Esophagus muscularis mucosa (tissue), 4 donors: ENCODE data around the gene ZFP36L1. TPM values are rescaled to one million over a fixed set of nuclear protein-coding genes. Genes with fewer than 3 reads are reported as not detected.
A peak's percentile ranks its signal among the peaks of the same experiment; 100 is the strongest.

Source experiments
- DNase-seq: peaks from one replicate; pipeline ENCODE4 v3.0.0-alpha.2; 2017; ENCODE audit errors: extremely low spot score
- H3K27ac ChIP-seq, 4 donors: fragments of 200-600 bp; sonication (generic); replicated peaks in 1 of 4; 1 replicate in 3 of 4; 2 replicates in 1 of 4; pipeline ENCODE4 v1.5.1; 2016 to 2019; ENCODE audit warnings: mild to moderate bottlenecking in 1 of 4
- H3K27me3 ChIP-seq, 4 donors: fragments of 200-600 bp; sonication (generic); one replicate each; pipeline versions ENCODE4 v1.5.1 to v1.6.0; 2016 to 2019
- H3K36me3 ChIP-seq, 4 donors: fragments of 200-600 bp; sonication (generic); one replicate each; pipeline ENCODE4 v1.5.1; 2016 to 2019
- H3K4me1 ChIP-seq, 4 donors: fragments of 200-600 bp; sonication (generic); one replicate each; pipeline ENCODE4 v1.5.1; 2016 to 2019
- H3K4me3 ChIP-seq, 4 donors: fragments of 200-600 bp; sonication (generic); 1 replicate in 2 of 4; 2 replicates in 2 of 4; pipeline ENCODE4 v1.5.1; 2016 to 2019; ENCODE audit warnings: mild to moderate bottlenecking in 4 of 4, moderate library complexity in 1 of 4
- H3K9me3 ChIP-seq, 4 donors: fragments of 200-600 bp; sonication (generic); 1 replicate in 3 of 4; 2 replicates in 1 of 4; pipeline ENCODE4 v1.5.1; 2016 to 2019
- CTCF ChIP-seq, 3 experiments: fragments of 200-600 bp in 2 of 3; fragments of 450-650 bp in 1 of 3; sonication (generic) in 2 of 3; IDR thresholded peaks; one replicate each; pipeline ENCODE4 v1.5.1; 2017 to 2019; ENCODE audit warnings: antibody characterized with exemption in 3 of 3, mild to moderate bottlenecking in 2 of 3, moderate library complexity in 1 of 3
- EP300 ChIP-seq: sonication (generic); formaldehyde crosslinking; IDR thresholded peaks from one replicate; pipeline ENCODE4 v1.6.1; 2017; ENCODE audit warnings: antibody characterized with exemption
- POLR2A ChIP-seq: fragments of 450-650 bp; IDR thresholded peaks from one replicate; pipeline ENCODE4 v1.6.1; 2017; ENCODE audit warnings: antibody characterized with exemption, moderate library complexity, mild to moderate bottlenecking, low read depth
- POLR2AphosphoS5 ChIP-seq, 2 donors: sonication (generic); formaldehyde crosslinking; IDR thresholded peaks; one replicate each; pipeline ENCODE4 v1.6.1; 2017; ENCODE audit warnings: antibody characterized with exemption in 2 of 2
- WGBS: methylation state at CpG from one replicate; pipeline ENCODE4 v1.1.5; 2018; 5-methylcytosine and 5-hydroxymethylcytosine counted together
- intact Hi-C: fragments of 100-400 bp; cut with DNase I; formaldehyde crosslinking; loops from one replicate; pipeline ENCODE4 v1.15.1; 2023
- total RNA-seq, 4 donors: library from RNA; depleted of rRNA; stranded (reverse); fragments of >200 nt; gene quantifications; one replicate each; pipeline versions ENCODE4 v1.1.0 to v1.2.1, GENCODE V29; 2016

ZFP36L1 gene
- total RNA-seq, 4 donors from 2014 or later = 191 to 704 (median 444) TPM

GRCh38 chr14:68817506-68818212 is 24.8 kb upstream of the ZFP36L1 start:
- H3K9me3 ChIP-seq = no peaks in the 10 kb centered on the region
- H3K27me3 ChIP-seq = no peaks in the 10 kb centered on the region
- intact Hi-C loops = loop anchor here (2.0 kb wide), 2 partner anchors 569 to 883 kb away; no protein-coding TSS in a partner anchor
- H3K4me3 ChIP-seq = no peak overlapping the region
- peak overlapping the region; percentile 96 to 98 (median 97) for H3K27ac ChIP-seq
- no peaks in the 10 kb centered on the region for H3K36me3 ChIP-seq
- WGBS = no CpG with 5 or more reads among the region's 3 CpGs
- no peak for DNase-seq
- no peak for TF ChIP-seq POLR2A
- peaks cover 39 to 74% (median 73%) of the 10 kb centered on the region in 4 donors for H3K4me1 ChIP-seq

GRCh38 chr14:68816943-68817430 is 24.1 kb upstream of the ZFP36L1 start:
- no peak for DNase-seq
- no peaks in the 10 kb centered on the region for H3K27me3 ChIP-seq
- H3K4me3 ChIP-seq = peak overlapping the region; percentile 61 to 68 (median 63)
- TF ChIP-seq POLR2AphosphoS5 (IDR thresholded peaks at IDR 0.05) = no peak
- no peak for TF ChIP-seq POLR2A
- no peak for TF ChIP-seq CTCF (IDR thresholded peaks at IDR 0.05)
- TF ChIP-seq EP300 = no peak
- no peaks in the 10 kb centered on the region for H3K9me3 ChIP-seq
- no peaks in the 10 kb centered on the region for H3K36me3 ChIP-seq
- 37% methylated on average over 11 of the region's 13 CpGs for WGBS
- H3K4me1 ChIP-seq = peaks cover 39 to 81% (median 76%) of the 10 kb centered on the region in 4 donors
- H3K27ac ChIP-seq = peak overlapping the region; percentile 96 to 98 (median 97)
- intact Hi-C loops = loop anchor here (2.0 kb wide), 2 partner anchors 568 to 882 kb away; no protein-coding TSS in a partner anchor

- H3K4me1 ChIP-seq = peaks cover 39 to 82% (median 78%) of the 10 kb centered on the region in 4 donors
- no peak for TF ChIP-seq POLR2A
- TF ChIP-seq CTCF (IDR thresholded peaks at IDR 0.05) = peak; percentile 97 to 99 (median 98)
- TF ChIP-seq EP300 = no peak
- peak; percentile 81 to 83 for TF ChIP-seq POLR2AphosphoS5 (IDR thresholded peaks at IDR 0.05)
- WGBS = 5% methylated on average over 19 of the region's 82 CpGs
- no peaks in the 10 kb centered on the region for H3K27me3 ChIP-seq
- intact Hi-C loops = loop anchor here (2.0 kb wide), 2 partner anchors 568 to 882 kb away; no protein-coding TSS in a partner anchor
- H3K36me3 ChIP-seq = no peaks in the 10 kb centered on the region
- no peaks in the 10 kb centered on the region for H3K9me3 ChIP-seq
- peak overlapping the region; percentile 96 to 98 (median 97) for H3K27ac ChIP-seq
- H3K4me3 ChIP-seq = peak overlapping the region; percentile 61 to 68 (median 63)
- no peak for DNase-seq
Observed at GRCh38 chr14:68816183-68816942, 23.5 kb upstream of the ZFP36L1 start.

GRCh38 chr14:68815298-68816182 is 22.7 kb upstream of the ZFP36L1 start:
- H3K4me3 ChIP-seq = peak overlapping the region; percentile 61 to 68 (median 63)
- intact Hi-C loops = loop anchor here (2.0 kb wide), 3 partner anchors 21 to 881 kb away; no protein-coding TSS in a partner anchor
- H3K36me3 ChIP-seq = no peaks in the 10 kb centered on the region
- no peaks in the 10 kb centered on the region for H3K27me3 ChIP-seq
- 73% methylated on average over 16 of the region's 16 CpGs for WGBS
- DNase-seq = no peak
- peaks cover 39 to 82% (median 81%) of the 10 kb centered on the region in 4 donors for H3K4me1 ChIP-seq
- TF ChIP-seq EP300 = no peak
- no peak for TF ChIP-seq CTCF (IDR thresholded peaks at IDR 0.05)
- TF ChIP-seq POLR2A = no peak
- TF ChIP-seq POLR2AphosphoS5 (IDR thresholded peaks at IDR 0.05) = no peak
- H3K9me3 ChIP-seq = no peaks in the 10 kb centered on the region
- peak overlapping the region; percentile 96 to 98 (median 97) for H3K27ac ChIP-seq
